HG03159 (cell line): ENCODE results near the gene PLEKHG3.

ENCODE experiments used
- ATAC-seq: cut with Tn5 transposase; IDR thresholded peaks from one replicate; pipeline ENCODE4 v1.9.1; 2021; ENCODE audit warnings: mild to moderate bottlenecking, moderate library complexity; ENCODE audit not compliant: unreplicated experiment

PLEKHG3 gene

DNA sequence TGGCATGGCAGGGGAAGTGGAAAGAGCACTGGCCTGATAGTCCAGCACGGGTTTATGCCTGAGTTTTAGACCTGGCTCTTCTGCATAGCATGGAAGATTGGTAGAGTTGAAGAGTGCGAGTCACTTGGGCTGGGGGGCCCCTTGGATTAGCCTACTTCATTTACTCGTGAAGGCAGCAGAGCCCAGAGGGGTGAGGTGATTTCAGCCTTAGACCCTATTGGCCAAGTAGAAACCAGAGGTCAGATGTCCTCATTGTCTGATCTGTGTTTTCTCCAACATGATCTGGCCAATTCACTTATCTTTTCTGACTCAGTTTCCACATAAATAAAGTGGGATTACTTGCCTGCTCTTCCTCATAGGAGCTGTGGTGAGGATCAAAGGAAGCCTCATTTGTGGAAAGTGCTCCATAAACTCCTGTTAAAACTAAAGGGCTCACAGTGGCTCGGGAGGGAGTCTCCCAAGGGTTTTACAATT is 1.9 kb downstream of the PLEKHG3 start:
- ATAC-seq, result no peak

DNA sequence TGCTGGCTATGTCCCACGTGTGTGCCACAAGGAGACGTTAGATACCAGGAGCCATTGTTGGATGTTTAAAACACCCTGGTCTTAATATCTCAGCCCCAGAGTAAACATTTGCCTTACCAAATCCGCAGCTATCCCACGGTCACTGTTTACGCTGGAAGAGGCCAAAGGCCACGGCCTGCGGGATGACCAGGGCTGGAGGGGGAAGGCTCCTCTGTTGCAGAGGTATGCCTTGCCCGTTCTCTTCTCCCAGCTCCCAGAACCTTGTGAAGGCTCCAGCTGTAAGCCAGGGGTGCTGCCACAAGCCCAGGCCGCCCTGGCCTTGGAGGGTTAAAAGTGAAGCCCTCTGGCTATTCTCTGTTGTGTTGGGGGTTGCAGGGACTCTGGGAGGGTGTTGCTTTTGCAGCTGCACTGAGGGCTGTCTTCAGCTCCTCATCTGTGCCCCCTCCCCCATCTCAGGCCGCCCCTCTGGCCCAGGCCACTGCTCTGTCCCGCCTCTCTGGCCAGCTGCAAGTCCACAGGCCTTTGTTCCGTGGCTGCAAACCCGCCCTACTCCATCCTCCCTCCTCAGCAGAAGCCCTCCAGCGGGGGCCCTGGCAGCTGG is 2.5 kb downstream of the PLEKHG3 start:
- ATAC-seq, result no peak

GRCh38 chr14:64707661-64708060 is 3.4 kb downstream of the PLEKHG3 start:
- no peak for ATAC-seq

- no peak for ATAC-seq
These were observed 4.2 kb downstream of the PLEKHG3 start for GRCh38 chr14:64708148-64709004.

DNA sequence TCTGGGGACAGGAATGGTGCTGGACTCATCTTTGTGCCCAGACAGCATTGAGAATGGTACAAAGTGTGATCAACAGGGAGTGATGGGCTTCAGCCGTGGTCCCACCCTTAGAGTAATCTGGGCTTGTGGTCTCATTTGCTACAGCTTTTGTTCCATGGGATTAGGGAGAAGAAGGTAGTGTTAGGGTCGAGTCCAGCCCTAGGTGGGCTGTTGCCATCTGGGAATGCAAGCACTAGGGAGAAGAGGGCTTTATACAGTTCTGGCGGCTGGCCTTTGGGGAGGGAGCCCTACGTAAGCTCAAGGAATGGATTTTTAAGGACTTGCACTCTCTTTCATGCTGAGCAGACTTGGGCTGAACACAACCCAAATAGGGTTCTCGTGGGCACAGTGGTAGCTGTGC is 4.9 kb downstream of the PLEKHG3 start:
- ATAC-seq, result no peak

DNA sequence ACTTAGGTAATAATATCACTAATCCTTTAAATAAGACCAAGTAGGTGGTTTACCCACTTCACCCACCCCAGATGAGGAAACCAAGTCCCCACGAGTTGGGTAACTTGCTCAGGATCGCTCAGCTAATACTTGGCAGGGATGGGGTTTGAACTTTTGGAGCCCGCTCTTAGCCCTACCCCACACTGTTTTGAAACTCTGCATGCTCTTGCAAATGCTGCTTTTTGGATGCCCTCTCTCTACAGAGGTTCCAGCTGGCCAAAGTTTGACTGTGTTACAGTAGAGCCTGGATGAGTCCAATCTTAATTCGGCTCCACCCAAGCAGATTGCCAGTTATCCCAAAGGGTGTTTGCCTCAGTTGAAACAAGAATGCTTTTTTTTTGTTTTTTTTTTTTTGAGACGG is 6.8 kb downstream of the PLEKHG3 start:
- no peak for ATAC-seq

DNA sequence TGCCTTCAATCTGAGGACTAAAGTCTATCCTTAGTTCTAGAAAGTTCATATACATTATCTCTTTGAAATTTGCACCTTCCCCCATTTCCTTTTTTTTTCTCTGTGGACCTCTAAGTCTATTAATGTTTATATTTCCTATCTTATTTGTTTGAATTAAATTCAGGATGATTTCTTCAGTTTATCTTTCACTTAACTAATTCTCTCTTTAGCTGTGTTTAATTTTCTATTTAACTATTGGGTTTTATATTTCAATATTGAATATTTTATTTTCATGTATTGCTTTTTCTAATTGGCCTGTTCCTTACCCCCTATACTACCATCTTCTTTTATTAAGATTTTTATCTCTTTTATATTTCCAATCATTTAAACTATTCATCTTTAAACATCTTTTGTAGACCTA is 9.5 kb downstream of the PLEKHG3 start:
- no peak for ATAC-seq

GRCh38 chr14:64714432-64715025 is 10.3 kb downstream of the PLEKHG3 start:
- no peak for ATAC-seq

DNA sequence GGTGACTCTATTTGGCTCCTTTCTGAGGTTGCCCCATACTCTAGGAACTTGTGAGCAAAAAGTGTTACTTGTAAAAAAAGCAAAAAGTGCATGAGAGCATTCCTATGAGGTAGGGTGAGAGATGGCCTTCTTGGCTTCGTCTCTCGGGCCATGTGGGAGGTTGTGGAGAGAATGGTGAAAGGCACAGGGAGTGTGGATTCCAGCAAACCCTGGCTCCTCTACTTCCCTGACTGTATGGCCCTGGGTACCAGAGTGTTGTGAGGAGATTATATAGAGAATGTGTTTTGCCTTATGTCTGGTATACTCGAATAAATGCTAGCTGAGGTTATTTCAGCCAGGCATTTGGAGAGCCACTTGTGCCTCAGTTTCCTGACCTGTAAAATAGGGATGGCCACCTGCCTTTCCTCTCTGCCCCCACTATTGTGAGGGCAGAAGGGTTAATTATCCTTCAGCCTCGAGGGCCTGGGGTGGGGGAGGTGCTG is 11.0 kb downstream of the PLEKHG3 start:
- ATAC-seq, result no peak

DNA sequence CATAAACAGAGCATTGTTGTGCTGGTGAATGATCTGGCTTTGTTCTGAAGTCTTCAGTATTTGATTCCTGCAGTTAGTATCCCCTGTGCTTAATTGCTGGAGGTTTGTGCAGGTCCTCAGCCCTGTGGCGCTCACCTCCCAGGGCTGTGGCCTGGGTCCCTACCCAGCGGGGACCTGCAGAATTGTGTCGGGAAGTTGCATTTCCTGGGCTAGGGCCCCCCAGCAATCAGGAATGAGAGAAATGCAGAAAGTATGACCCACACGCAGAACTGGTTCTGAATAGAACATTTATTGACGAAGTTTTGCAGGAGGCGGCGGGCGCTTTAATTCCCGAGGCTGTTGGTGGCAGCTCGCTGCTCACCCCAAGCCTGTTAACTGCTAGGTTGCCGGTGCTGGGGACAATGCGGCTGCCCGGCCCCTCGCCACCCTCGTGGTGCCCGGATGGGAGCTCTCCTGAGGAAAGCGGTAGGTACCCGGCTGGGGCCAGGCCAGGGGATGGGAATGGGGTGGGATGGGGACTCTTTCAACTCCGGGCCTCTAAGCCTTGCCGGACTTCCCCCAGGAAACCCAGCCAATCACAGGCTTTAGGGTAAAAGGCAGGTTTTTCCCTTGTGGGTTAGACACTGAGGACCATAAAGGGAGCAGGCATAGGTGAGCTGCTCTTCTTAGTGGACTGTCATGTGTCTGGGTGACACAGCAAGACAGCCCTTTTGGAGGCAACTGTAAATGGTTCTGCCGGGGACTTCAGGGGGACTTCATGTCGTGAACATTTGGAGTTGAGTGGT is 11.6 kb downstream of the PLEKHG3 start:
- ATAC-seq, result no peak

- no peak for ATAC-seq
These were observed 13.6 kb downstream of the PLEKHG3 start for GRCh38 chr14:64717870-64718269.

DNA sequence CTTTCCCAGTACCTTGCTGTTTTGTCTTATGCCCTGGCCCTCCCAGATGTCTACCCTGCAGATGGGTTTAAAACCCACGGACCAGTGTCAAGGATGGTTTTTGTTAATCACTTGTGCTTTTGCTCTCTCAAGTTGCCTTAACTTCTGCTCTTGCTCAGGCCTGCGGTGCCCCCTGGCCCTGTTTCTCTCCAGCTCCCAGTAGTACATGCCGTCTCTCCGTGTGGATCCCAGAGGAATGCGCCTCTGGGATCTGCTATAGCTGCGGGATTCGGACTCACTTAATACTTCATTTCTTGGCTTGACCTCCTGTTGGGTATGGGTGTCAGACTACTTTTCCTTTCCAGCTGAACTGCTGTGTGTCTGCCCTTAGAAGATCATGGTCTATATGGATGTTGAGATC is 14.5 kb downstream of the PLEKHG3 start:
- no peak for ATAC-seq

DNA sequence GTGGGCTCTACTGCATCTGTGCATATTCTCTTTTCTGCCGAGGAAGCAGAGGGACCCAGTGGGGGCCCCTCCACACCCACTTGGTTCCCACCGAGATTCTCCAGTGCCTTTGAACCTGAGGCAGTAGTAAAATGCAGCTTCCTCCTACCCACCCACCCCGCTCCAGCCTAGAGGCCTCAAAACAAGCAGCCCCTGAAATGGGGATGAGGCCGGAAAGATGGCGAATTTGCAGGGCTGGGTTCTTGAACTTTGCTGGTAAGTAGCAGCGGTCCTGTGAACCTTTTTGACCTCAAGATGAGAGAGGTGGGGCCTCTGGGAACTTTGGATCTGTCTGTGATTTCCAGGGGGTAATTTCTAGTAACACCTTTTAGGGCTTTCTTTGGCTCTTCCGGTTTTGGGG is 15.4 kb downstream of the PLEKHG3 start:
- ATAC-seq, result no peak

GRCh38 chr14:64720131-64720576 is 15.9 kb downstream of the PLEKHG3 start:
- ATAC-seq, result no peak

GRCh38 chr14:64721391-64721791 is 17.2 kb downstream of the PLEKHG3 start:
- ATAC-seq, result no peak

GRCh38 chr14:64721899-64722298 is 17.7 kb downstream of the PLEKHG3 start:
- no peak for ATAC-seq

- no peak for ATAC-seq
These were observed 18.7 kb downstream of the PLEKHG3 start for GRCh38 chr14:64722842-64723447.

GRCh38 chr14:64723691-64724577 is 19.7 kb downstream of the PLEKHG3 start:
- ATAC-seq, result no peak

DNA sequence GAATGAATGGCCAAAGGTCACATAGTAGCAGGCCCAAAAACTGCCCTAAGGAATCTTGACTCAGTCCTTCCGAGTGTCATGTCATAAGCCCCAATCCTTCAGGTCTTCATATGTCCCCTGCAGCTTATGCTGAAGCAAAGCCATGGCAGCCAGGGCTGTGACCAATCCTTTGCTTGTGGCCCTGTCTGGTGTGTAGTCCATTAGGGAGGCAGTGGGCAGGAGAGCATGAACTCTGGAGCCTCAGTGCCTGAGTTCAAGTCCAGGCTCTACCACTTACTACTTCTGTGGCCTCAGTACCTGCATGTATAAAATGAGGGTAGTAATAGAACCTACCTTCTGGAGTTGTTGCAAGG is 20.3 kb downstream of the PLEKHG3 start:
- ATAC-seq, result no peak
